Endodermal cell (in vitro differentiated cells): ENCODE measurements around the gene FANCB. TPM values are rescaled to one million over a fixed set of nuclear protein-coding genes. Genes with fewer than 3 reads are reported as not detected.

ENCODE experiments used
- DNase-seq: peaks from one replicate; pipeline ENCODE4 v3.0.0-alpha.2; 2017
- H3K27ac ChIP-seq: 2 replicates; pipeline ENCODE4 v1.5.1; 2013; ENCODE audit warnings: mild to moderate bottlenecking, low read depth, low read length, moderate library complexity
- H3K27me3 ChIP-seq: 2 replicates; pipeline ENCODE4 v1.6.1; 2013; ENCODE audit warnings: mild to moderate bottlenecking, low read length, moderate library complexity; ENCODE audit not compliant: insufficient read depth, control insufficient read depth, poor library complexity, severe bottlenecking
- H3K36me3 ChIP-seq: 2 replicates; pipeline ENCODE4 v1.7.0; 2013; ENCODE audit warnings: mild to moderate bottlenecking, low read length, moderate library complexity; ENCODE audit not compliant: control insufficient read depth, insufficient read depth
- H3K4me1 ChIP-seq: one replicate; pipeline ENCODE4 v1.7.0; 2013; ENCODE audit warnings: low read length; ENCODE audit not compliant: control insufficient read depth, insufficient read depth
- H3K4me3 ChIP-seq: 2 replicates; pipeline ENCODE4 v1.5.1; 2013; ENCODE audit warnings: mild to moderate bottlenecking, low read length, moderate library complexity
- H3K9ac ChIP-seq: 2 replicates; pipeline ENCODE4 v1.6.1; 2013; ENCODE audit warnings: mild to moderate bottlenecking, low read length, moderate library complexity; ENCODE audit not compliant: poor library complexity, severe bottlenecking; ENCODE audit errors: extremely low read depth
- H3K9me3 ChIP-seq: 2 replicates; pipeline ENCODE4 v1.6.1; 2013; ENCODE audit warnings: mild to moderate bottlenecking, low read length, moderate library complexity; ENCODE audit not compliant: control insufficient read depth
- H3K27ac Mint-ChIP-seq: 2 replicates; pipeline ENCODE4 v1.8.0; 2020; ENCODE audit warnings: mixed read lengths
- H3K27me3 Mint-ChIP-seq: 2 replicates; pipeline ENCODE4 v1.8.0; 2021; ENCODE audit warnings: mild to moderate bottlenecking, mixed read lengths; ENCODE audit not compliant: insufficient read depth
- H3K36me3 Mint-ChIP-seq: 2 replicates; pipeline ENCODE4 v1.8.0; 2020; ENCODE audit warnings: low read depth, mixed read lengths
- H3K4me1 Mint-ChIP-seq: 2 replicates; pipeline ENCODE4 v1.8.0; 2020; ENCODE audit warnings: mixed read lengths
- H3K4me3 Mint-ChIP-seq: 2 replicates; pipeline ENCODE4 v1.8.0; 2020; ENCODE audit warnings: mild to moderate bottlenecking, moderate library complexity, mixed read lengths
- H3K9me3 Mint-ChIP-seq: 2 replicates; pipeline ENCODE4 v1.8.0; 2020; ENCODE audit warnings: mild to moderate bottlenecking, mixed read lengths
- CTCF ChIP-seq: fragments of 200-600 bp; sonication (generic); conservative IDR thresholded peaks from 2 replicates; pipeline ENCODE4 v1.5.0; 2021; ENCODE audit warnings: antibody characterized with exemption, mild to moderate bottlenecking
- WGBS, 2 experiments: methylation state at CpG; one replicate each; pipeline versions ENCODE4 v1.1.5 to v1.1.7; 2013; ENCODE audit warnings: missing lambda C conversion rate in 2 of 2, mixed read lengths in 1 of 2; ENCODE audit not compliant: insufficient coverage in 1 of 2, insufficient read length in 1 of 2; 5-methylcytosine and 5-hydroxymethylcytosine counted together
- total RNA-seq, 2 donors: library from RNA; stranded (reverse); fragmentation: NEBNext Ultra II Directional in 1 of 2; extraction: Animal tissue kit (Norgen Biotek cat#: 25700) in 1 of 2; gene quantifications; 2 replicates in 1 of 2; 3 replicates in 1 of 2; pipeline ENCODE4 v1.2.1, GENCODE V29; 2021

FANCB gene
- total RNA-seq, 2 donors from 2014 or later = 12.8 to 15.2 TPM

GRCh38 chrX:14899607-14900006 lies 26.7 kb upstream of the FANCB start:
- Mint-ChIP-seq H3K4me3 (no peak overlapping the region), H3K27ac (peak overlapping the region; percentile 58), H3K9me3 (peaks cover 49% of the 10 kb centered on the region), H3K27me3 (no peaks in the 10 kb centered on the region), H3K36me3 (peaks cover 21% of the 10 kb centered on the region), H3K4me1 (no peaks in the 10 kb centered on the region)
- Histone ChIP-seq H3K9me3 (peaks cover 23% of the 10 kb centered on the region), H3K27ac (no peak overlapping the region), H3K4me3 (no peak overlapping the region), H3K36me3 (peaks cover 25% of the 10 kb centered on the region), H3K9ac (no peak overlapping the region), H3K27me3 (no peaks in the 10 kb centered on the region), H3K4me1 (no peaks in the 10 kb centered on the region)
- DNase-seq = no peak
- TF ChIP-seq CTCF = no peak

GRCh38 chrX:14897042-14897441 lies 24.2 kb upstream of the FANCB start:
- no peak overlapping the region for H3K4me3 ChIP-seq
- H3K36me3 ChIP-seq = peaks cover 7% of the 10 kb centered on the region
- Mint-ChIP-seq H3K27ac (no peak overlapping the region), H3K27me3 (no peaks in the 10 kb centered on the region), H3K9me3 (peaks cover 32% of the 10 kb centered on the region), H3K36me3 (peaks cover 10% of the 10 kb centered on the region), H3K4me3 (no peak overlapping the region), H3K4me1 (no peaks in the 10 kb centered on the region)
- no peak overlapping the region for H3K27ac ChIP-seq
- WGBS, 2 experiments = 97% methylated on average over 2 of the region's 2 CpGs; no CpG with 5 or more reads in 1 of the 2 experiments
- TF ChIP-seq CTCF = no peak
- no peak overlapping the region for H3K9ac ChIP-seq
- no peak for DNase-seq
- H3K27me3 ChIP-seq = no peaks in the 10 kb centered on the region
- no peaks in the 10 kb centered on the region for H3K4me1 ChIP-seq
- H3K9me3 ChIP-seq = no peaks in the 10 kb centered on the region

- no peak for DNase-seq
- H3K9me3 Mint-ChIP-seq = peaks cover 29% of the 10 kb centered on the region
- no peak for TF ChIP-seq CTCF
- H3K27ac ChIP-seq = no peak overlapping the region
- no peaks in the 10 kb centered on the region for H3K27me3 ChIP-seq
- H3K9ac ChIP-seq = no peak overlapping the region
- H3K27ac Mint-ChIP-seq = no peak overlapping the region
- H3K36me3 ChIP-seq = peaks cover 7% of the 10 kb centered on the region
- H3K4me3 ChIP-seq = no peak overlapping the region
- H3K27me3 Mint-ChIP-seq = no peaks in the 10 kb centered on the region
- no peak overlapping the region for H3K4me3 Mint-ChIP-seq
- H3K4me1 ChIP-seq = no peaks in the 10 kb centered on the region
- WGBS, 2 experiments = 83 to 100% methylated on average over 1 to 2 of the region's 2 CpGs
- H3K9me3 ChIP-seq = no peaks in the 10 kb centered on the region
- peaks cover 10% of the 10 kb centered on the region for H3K36me3 Mint-ChIP-seq
- no peaks in the 10 kb centered on the region for H3K4me1 Mint-ChIP-seq
Measured at GRCh38 chrX:14896273-14896672, 23.4 kb upstream of the FANCB start.
